SU-DHL-6 (cell line): ENCODE results near the gene ANKRD30A.

Experiments
- H2AFZ ChIP-seq: fragments of 200-600 bp; sonication (generic); 2 replicates; pipeline ENCODE4 v1.6.1; 2014; ENCODE audit warnings: low read depth, mild to moderate bottlenecking, moderate library complexity, mixed read lengths, antibody characterized with exemption, low read length; ENCODE audit not compliant: severe bottlenecking
- H3F3A ChIP-seq: fragments of 200-600 bp; shearing (Covaris generic); 2 replicates; pipeline ENCODE4 v1.6.0; 2016; ENCODE audit warnings: antibody characterized with exemption, mild to moderate bottlenecking; ENCODE audit not compliant: insufficient read depth
- H3K27ac ChIP-seq: fragments of 200-600 bp; sonication (generic); 2 replicates; pipeline ENCODE4 v1.5.1; 2016; ENCODE audit warnings: low read depth, mild to moderate bottlenecking, low read length, moderate library complexity, mixed read lengths
- H3K27me3 ChIP-seq: fragments of 200-600 bp; sonication (generic), shearing (Covaris generic); 2 replicates; pipeline ENCODE4 v1.6.0; 2014; ENCODE audit warnings: mild to moderate bottlenecking, low read length
- H3K36me3 ChIP-seq: fragments of 200-600 bp; sonication (generic); 2 replicates; pipeline ENCODE4 v1.6.1; 2014; ENCODE audit warnings: mild to moderate bottlenecking, low read length, mixed read lengths
- H3K4me2 ChIP-seq: fragments of 300-600, 200-600 bp; shearing (Covaris generic), sonication (generic); 2 replicates; pipeline ENCODE4 v1.6.0; 2014; ENCODE audit warnings: low read length, low read depth, mild to moderate bottlenecking; ENCODE audit not compliant: poor library complexity, severe bottlenecking
- H3K4me3 ChIP-seq: fragments of 200-600 bp; sonication (generic); 2 replicates; pipeline ENCODE4 v1.5.1; 2014; ENCODE audit warnings: antibody characterized with exemption, low read length, mild to moderate bottlenecking, mixed read lengths; ENCODE audit not compliant: insufficient read depth, poor library complexity, severe bottlenecking
- H3K79me2 ChIP-seq: fragments of 200-600 bp; sonication (generic); 2 replicates; pipeline ENCODE4 v1.6.1; 2014; ENCODE audit warnings: mild to moderate bottlenecking, low read length, moderate library complexity; ENCODE audit not compliant: insufficient read depth
- H3K9ac ChIP-seq: fragments of 200-600 bp; sonication (generic); 2 replicates; pipeline ENCODE4 v1.7.0; 2014; ENCODE audit warnings: mild to moderate bottlenecking, low read length
- H3K9me2 ChIP-seq: fragments of 200-600 bp; sonication (generic); replicated peaks from 2 replicates; pipeline ENCODE4 v1.6.1; 2014; ENCODE audit warnings: low read length; ENCODE audit not compliant: insufficient read depth
- H3K9me3 ChIP-seq: fragments of 200-600 bp; sonication (generic); 2 replicates; pipeline ENCODE4 v1.6.1; 2014; ENCODE audit warnings: low read length, mixed read lengths; ENCODE audit not compliant: insufficient read depth
- H4K20me1 ChIP-seq: fragments of 200-600 bp; sonication (generic); 2 replicates; pipeline ENCODE4 v1.6.1; 2014; ENCODE audit warnings: low read depth, mild to moderate bottlenecking, antibody characterized with exemption, low read length, moderate library complexity, mixed read lengths
- CTCF ChIP-seq: fragments of 200-600 bp; sonication (generic); IDR thresholded peaks from one replicate; pipeline ENCODE4 v1.5.1; 2017; ENCODE audit warnings: antibody characterized with exemption, mild to moderate bottlenecking, low read length, moderate library complexity; ENCODE audit not compliant: insufficient read depth, poor library complexity, severe bottlenecking
- EZH2phosphoT487 ChIP-seq: fragments of 200-600 bp; sonication (generic), shearing (Covaris generic); conservative IDR thresholded peaks from 2 replicates; pipeline ENCODE4 v1.6.1; 2018; ENCODE audit warnings: mild to moderate bottlenecking, antibody characterized with exemption, low read length, moderate library complexity, mixed read lengths

ANKRD30A gene

GRCh38 chr10:37314862-37315261 is 189.5 kb downstream of the ANKRD30A start:
- Histone ChIP-seq H3K36me3 (no peaks in the 10 kb centered on the region), H3K4me2 (no peak overlapping the region), H3F3A (no peaks in the 10 kb centered on the region), H4K20me1 (no peaks in the 10 kb centered on the region), H3K9me3 (no peaks in the 10 kb centered on the region), H3K27ac (no peak overlapping the region), H3K9me2 (no peaks in the 10 kb centered on the region), H3K79me2 (no peaks in the 10 kb centered on the region), H3K9ac (no peak overlapping the region), H3K4me3 (no peak overlapping the region), H2AFZ (no peak overlapping the region), H3K27me3 (no peaks in the 10 kb centered on the region)
- TF ChIP-seq CTCF (no peak), EZH2phosphoT487 (no peak)

GRCh38 chr10:37344413-37344812 is 219.0 kb downstream of the ANKRD30A start:
- no peak overlapping the region for H2AFZ ChIP-seq
- no peaks in the 10 kb centered on the region for H3F3A ChIP-seq
- H3K9me2 ChIP-seq: no peaks in the 10 kb centered on the region
- H3K27ac ChIP-seq: no peak overlapping the region
- H3K4me2 ChIP-seq: no peak overlapping the region
- no peaks in the 10 kb centered on the region for H3K27me3 ChIP-seq
- H4K20me1 ChIP-seq: no peaks in the 10 kb centered on the region
- no peaks in the 10 kb centered on the region for H3K79me2 ChIP-seq
- H3K36me3 ChIP-seq: no peaks in the 10 kb centered on the region
- no peak for TF ChIP-seq CTCF
- TF ChIP-seq EZH2phosphoT487: no peak
- no peaks in the 10 kb centered on the region for H3K9me3 ChIP-seq
- H3K4me3 ChIP-seq: no peak overlapping the region
- no peak overlapping the region for H3K9ac ChIP-seq

- Histone ChIP-seq H3K79me2 (no peaks in the 10 kb centered on the region), H3K4me2 (no peak overlapping the region), H3K9me2 (no peaks in the 10 kb centered on the region; the same call in 1 of the 2 replicates), H3K4me3 (no peak overlapping the region), H3K9me3 (no peaks in the 10 kb centered on the region), H2AFZ (no peak overlapping the region), H3F3A (no peaks in the 10 kb centered on the region), H4K20me1 (no peaks in the 10 kb centered on the region), H3K27me3 (no peaks in the 10 kb centered on the region), H3K27ac (no peak overlapping the region), H3K9ac (no peak overlapping the region), H3K36me3 (no peaks in the 10 kb centered on the region)
- TF ChIP-seq EZH2phosphoT487 (no peak), CTCF (no peak)
These were observed 254.6 kb downstream of the ANKRD30A start for GRCh38 chr10:37379991-37380390.

GRCh38 chr10:37381271-37381670 is 255.9 kb downstream of the ANKRD30A start:
- H2AFZ ChIP-seq: no peak overlapping the region
- H3K79me2 ChIP-seq: no peaks in the 10 kb centered on the region
- TF ChIP-seq EZH2phosphoT487: no peak
- no peak for TF ChIP-seq CTCF
- no peaks in the 10 kb centered on the region for H3F3A ChIP-seq
- no peak overlapping the region for H3K4me3 ChIP-seq
- H3K27me3 ChIP-seq: no peaks in the 10 kb centered on the region
- no peak overlapping the region for H3K9ac ChIP-seq
- H3K9me2 ChIP-seq: no peaks in the 10 kb centered on the region; the same call in 1 of the 2 replicates
- H3K9me3 ChIP-seq: no peaks in the 10 kb centered on the region
- H3K27ac ChIP-seq: no peak overlapping the region
- no peaks in the 10 kb centered on the region for H3K36me3 ChIP-seq
- no peak overlapping the region for H3K4me2 ChIP-seq
- H4K20me1 ChIP-seq: no peaks in the 10 kb centered on the region
